ENCODE measurements around the gene C14orf93.
A peak's percentile ranks its signal among the peaks of the same experiment; 100 is the strongest.

Gene C14orf93

DNA sequence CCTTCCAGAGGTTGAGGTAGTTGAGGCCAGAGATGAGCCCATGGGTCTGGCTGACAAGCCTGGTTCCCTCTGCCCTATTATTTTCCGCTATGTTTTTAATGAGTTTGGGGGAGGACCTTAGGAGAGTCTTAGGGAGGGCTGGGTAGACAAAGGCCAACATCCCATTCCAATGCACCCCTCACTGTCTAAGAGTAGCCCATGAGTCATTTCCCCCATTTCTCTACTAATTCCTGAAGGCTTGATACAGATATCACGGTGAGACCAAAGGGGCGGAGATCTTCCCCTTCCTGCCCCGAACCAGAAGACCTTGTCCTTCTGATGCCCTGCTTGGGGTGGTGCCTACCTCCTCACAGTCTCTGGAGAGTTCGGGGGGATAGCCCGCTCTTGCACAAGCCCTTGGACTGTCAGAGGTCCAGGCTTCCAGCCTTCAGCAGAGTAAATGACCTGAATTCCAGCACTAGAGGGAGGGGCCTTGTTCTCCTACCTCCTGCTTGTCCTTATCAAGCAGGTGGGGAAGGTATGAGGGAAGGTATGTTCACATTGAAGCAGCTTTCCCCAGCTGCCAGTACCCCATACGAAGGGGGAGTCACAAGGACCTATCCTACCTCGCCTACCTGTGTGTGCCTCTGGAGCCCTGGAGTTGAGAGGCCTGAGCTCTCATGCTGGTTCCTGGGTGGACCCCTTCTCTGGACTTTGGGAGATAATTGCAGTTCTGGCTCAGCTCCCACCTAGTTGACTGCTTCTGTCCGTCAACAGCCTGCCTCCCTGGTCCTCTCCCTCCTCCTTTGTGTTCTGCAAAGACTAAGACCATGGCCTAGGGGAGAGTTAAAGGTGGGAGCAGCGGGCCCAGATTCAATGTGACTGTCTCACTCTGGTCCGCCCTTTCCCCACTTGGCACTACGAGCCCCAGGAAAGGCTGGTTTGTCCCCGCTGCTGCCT, 35.7 kb upstream of the C14orf93 start:
- DNase-seq (ENCODE audit: low read depth), result no peak

DNA sequence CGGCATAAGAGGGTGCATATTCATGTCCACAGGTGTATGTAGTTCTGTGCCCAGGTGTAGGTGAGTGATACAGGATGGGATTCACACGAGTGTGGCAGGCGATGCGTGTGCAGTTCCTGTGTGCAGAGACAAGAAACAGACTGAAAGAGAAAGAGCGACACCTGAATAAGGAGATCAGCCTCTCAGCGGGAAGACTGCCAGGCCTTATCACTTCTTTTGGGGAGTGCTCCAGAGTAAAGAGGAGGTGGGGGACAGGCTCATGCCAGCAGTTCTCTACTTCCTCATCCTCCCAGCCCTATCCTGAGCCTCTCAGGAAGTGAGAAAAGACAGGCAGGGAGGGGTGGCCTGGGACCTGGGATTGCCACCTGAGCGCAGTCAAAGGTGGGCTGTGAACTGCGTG, 34.9 kb upstream of the C14orf93 start:
- DNase-seq (ENCODE audit: low read depth), result no peak

DNA sequence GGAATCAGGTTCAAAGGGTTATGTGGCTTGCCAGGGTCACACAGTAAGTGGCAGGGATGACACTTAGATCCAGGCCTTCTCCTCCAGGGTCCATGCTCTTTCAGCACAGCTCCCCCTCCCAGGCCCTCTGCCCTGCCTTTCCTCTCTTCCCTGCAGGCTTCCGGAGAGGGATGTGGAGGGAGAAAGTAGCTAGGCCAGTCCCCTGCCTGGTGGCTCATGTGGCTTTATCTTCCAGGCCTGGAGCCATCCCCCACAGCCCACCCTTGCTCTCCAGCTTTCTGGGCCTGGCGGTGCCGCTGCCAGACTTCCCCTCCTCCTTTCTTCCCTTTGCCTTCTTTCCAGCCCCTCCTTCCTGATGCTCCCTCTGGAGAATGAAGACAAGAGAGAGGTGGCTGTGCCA, 33.8 kb upstream of the C14orf93 start:
- no peak for DNase-seq (ENCODE audit: low read depth)

DNA sequence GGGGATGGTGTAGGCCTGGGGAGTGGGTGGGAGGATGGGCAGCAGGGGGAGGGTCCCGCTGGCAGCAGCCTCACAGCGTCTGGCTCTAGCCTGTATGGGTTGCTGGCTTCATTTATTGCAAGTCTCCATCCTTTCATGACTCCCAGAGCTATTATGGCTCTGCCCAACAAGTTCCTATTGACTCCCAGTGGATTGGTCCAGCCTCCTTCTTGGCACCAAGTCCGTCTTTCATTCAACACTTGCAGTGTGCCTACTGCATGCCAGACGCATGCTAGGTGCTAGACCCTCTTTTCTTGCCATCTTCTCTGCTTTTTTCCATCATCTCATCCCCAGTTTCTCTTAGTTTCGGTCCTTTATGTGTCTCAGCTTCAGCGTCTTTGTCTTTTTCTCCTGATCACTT, 33.2 kb upstream of the C14orf93 start:
- DNase-seq (ENCODE audit: low read depth), result no peak

DNA sequence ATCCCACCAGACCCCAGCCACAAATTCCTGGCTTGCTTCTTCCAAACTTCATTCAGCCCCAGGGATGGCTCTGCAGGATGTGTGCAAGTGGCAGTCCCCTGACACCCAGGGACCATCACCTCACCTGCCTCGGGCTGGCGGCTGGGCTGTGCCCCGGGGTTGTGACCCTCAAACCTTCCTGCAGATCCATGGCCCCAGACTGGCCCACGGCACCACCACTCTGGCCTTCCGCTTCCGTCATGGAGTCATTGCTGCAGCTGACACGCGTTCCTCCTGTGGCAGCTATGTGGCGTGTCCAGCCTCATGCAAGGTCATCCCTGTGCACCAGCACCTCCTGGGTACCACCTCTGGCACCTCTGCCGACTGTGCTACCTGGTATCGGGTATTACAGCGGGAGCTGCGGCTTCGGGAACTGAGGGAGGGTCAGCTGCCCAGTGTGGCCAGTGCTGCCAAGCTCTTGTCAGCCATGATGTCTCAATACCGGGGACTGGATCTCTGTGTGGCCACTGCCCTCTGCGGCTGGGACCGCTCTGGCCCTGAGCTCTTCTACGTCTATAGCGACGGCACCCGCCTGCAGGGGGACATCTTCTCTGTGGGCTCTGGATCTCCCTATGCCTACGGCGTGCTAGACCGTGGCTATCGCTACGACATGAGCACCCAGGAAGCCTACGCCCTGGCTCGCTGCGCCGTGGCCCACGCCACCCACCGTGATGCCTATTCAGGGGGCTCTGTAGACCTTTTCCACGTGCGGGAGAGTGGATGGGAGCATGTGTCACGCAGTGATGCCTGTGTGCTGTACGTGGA, 32.4 kb upstream of the C14orf93 start, which contains the start of gene PSMB11:
Gene PSMB11, plus strand, starts transcription at position 51 of the 804 bp plus-strand sequence. Its CDS starts 14 bp downstream, at position 65.
- no peak for DNase-seq (ENCODE audit: low read depth)

DNA sequence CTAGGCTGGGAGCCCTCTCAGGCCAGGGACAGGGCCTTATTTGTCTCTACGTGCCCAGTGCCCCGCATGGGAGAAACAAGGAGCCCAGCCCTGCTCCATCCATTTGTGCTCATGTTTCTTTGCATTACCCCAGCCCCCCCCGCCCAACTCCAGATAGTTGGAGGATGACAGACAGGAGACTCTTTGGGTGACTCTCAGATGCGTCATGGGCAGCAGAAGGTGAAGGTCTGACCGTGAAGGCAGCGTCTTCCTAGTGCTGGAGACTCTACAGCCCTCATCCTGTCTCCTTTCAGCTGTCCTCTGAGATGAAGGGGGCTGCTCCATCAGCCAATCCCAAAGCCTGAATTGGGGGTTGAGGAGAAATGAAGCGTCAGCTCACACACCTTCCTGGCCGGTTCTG, 31.8 kb upstream of the C14orf93 start:
- no peak for DNase-seq (ENCODE audit: low read depth)

DNA sequence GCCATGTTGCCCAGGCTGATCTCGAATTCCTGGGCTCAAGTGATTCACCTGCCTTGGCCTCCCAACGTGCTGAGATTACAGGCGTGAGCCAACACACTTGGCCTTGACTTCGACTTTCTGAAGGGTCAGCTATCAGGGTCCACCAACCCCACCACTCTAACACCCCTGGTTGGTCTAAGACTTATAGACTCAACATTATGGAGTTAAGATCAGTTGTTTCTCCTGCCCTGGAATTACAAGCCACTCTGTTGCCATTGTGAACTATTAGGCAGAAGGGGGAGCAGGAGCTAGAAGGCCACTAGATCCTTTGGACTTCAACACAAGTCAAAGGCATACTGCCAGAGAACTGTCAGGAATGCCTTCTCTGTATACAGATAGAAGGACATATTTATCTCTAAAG, 30.2 kb upstream of the C14orf93 start:
- no peak for DNase-seq (ENCODE audit: low read depth)

DNA sequence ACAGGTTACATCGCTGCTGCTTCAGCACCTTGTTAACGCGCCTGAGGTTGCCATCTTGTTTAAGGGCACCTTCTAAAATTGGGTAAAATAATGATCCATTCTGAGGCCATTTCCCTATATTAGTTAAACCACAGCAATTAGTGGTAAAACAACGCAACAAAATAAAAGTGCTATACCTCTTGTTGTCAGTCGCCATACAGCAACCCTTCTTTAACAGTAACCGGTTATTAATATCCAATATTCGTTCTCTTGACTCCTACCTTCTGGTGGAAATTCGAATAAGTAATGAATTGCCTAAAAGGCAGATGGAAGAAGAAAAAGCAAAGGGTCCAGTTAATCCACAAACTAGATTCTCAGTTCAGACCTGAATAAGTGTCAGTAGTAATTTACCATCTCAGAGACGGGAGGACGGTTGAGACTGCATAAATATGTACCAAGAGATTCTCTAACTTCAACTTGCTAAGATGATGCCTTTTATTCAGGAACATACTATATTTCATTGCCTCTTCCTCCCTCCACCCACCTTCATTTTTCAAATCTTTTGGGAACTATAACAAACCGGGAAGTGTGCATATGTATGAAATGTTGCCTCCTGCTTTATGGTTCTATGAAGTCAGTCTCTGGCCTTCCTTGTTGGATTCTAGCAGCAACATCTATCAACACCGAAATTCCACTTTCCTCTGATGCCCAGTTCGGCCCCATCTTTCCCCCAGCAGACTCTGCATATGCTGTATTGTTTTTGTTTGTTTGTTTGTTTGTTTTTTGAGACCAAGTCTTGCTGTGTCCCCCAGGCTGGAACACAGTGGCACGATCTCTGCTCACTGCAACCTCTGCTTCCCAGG, 25.6 kb upstream of the C14orf93 start:
- no peak for DNase-seq (ENCODE audit: low read depth)

DNA sequence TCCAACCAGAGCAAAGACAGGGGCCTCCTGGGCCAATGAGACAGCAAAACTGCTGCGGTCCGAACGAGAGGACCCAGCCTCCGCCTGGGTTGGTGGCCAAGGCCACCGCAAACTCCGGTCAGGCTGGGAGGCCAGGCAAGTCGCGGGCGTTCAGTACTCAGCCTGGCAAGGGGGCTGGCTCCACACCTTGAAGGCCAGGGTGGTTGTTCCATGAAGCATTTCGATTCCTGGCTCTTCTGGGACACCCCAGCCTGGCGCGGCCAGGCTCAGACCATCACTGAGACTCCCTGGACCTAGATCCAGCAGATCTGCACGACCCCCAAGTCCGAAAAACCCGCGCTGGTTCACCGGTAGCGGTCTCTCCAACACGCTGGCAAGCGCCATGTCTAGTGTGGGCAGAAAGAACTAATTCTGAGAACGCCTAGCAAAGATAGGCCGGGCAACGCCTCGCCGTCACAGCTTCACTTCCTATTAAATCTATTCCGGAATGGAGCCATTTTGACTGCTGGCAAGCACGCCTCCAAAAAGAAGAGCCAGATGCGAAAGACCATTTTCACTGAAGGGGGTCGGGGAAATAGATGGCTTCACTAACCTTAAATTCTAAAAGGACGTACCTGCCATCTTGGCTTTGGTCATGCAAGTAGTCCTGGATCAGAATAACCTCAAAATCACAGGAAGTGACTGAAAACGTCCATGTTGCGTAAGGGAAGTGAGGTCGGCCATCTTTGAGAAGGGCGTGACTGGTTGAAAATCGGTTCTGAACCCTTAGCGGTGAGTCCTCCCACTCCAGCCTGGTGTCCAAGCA, 24.8 kb upstream of the C14orf93 start, which contains the start of gene PSMB5:
Gene PSMB5, minus strand, starts transcription at position 403 of the 805 bp plus-strand sequence. Its CDS starts 19 bp downstream, at position 384.
- peak; percentile 76 for DNase-seq (ENCODE audit: low read depth)

DNA sequence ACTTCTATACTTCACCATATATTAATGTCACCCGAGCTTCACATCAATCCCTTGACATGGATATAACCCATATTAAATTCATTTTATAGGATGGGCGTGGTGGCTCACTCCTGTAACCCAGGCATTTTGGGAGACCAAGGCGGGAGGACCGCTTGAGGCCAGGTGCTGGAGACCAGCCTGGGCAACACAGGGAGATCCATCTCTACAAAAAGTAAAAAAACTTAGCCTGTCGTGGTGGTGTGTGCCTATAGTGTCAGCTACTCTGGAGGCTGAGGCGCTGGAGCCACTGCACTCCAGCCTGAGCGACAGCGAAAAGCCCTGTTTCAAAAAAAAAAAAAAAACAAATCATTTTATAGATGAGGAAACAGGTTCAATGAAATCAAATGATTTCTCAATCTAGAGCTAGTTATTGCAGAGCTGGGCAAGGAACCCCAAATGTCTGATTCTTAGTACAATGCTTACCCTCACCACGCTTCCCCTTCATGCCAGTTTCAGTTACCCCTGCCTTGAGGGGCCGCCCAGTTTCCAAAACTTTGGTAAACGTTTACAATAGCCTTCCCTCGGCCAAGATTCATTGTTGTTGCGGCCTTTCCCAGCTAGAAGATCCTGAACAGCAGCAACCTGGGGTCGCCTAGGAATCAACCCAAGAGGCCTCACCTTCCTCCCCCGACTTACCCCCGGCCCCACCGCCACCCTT, 24.0 kb upstream of the C14orf93 start:
- DNase-seq (ENCODE audit: low read depth), result no peak

DNA sequence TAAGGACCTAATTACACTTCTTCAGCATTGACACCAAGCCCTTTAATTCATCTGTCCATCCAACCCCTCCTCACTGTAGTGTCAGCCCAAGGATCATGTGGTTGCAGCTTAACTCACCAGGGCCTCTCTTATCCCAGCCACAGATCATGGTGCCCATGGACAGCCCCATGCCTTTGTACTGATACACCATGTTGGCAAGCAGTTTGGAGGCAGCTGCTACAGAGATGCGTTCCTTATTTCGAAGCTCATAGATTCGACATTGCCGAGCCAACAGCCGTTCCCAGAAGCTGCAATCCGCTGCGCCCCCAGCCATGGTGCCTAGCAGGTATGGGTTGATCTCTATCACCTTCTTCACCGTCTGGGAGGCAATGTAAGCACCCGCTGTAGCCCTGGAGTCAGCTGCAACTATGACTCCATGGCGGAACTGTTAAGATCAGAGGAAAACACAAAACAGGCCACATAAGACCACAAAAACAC, 23.3 kb upstream of the C14orf93 start:
- DNase-seq (ENCODE audit: low read depth), result no peak

DNA sequence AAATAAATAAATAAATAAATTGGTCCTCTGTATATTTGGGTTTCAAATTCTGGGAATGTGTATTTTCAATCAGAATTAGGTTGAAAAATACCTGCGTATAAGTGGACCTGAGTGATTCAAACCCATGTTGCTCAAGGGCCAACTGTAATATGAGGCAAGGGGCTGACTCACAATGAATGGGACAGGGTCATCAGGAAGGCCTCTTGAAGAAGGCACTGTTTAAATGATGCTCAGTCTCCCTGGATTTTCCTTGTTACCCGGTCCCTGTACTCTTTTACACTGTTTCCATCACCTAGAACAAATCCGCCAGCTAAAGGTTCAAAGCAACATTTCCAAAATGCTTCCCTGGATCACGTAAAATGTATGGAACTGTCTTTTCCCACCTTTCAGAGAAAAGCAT, 21.0 kb upstream of the C14orf93 start:
- DNase-seq (ENCODE audit: low read depth), result no peak

DNA sequence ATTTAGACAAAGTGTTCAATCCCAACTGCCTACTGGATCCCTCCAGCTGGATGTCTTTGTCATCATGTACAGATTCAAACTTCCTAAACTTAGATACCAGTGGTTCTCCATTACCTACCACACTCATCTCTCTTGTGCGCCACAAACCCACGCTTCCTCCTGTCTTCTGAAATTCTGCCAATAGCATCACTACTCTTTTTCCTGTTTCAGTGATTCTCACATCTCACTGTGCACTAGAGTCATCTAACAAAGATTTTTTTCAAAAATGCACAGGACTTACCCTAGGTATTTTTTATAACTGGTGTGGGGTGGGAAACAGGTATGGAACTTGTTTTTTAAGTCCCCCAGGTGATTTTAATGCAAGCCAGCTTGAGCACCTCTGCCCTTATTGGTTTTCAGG, 18.9 kb upstream of the C14orf93 start:
- DNase-seq (ENCODE audit: low read depth), result no peak

DNA sequence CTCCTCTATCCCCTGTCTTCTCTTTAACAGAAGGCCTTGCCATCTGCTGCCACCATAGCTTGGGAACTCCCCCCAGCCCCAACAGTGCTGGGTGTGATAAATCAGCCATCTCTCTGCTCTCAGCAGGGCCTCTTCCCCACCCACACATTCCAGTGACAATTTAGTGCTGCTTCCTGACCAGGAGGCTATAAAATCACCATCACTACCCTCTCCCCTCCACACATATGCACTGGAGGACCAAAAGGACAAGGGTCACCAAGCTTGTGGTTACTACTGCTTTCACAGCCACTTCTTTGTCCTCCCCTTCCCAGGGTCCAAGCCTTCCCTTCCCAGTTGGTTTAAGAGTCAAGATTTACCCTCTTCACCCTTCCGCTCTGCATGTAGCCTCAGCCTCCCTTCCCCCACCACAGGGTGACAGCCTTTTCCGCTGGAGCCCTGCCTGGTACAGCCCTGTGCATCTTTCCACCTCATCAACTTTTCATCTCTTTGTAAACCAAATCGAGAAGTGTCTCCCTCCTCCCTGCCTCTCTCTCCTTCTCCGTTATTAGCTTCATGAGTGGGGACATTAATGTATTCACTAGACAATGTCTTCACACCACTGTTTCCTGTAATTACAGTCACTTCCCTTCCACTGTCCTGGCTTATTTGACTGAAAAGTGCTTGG, 15.3 kb upstream of the C14orf93 start:
- no peak for DNase-seq (ENCODE audit: low read depth)

DNA sequence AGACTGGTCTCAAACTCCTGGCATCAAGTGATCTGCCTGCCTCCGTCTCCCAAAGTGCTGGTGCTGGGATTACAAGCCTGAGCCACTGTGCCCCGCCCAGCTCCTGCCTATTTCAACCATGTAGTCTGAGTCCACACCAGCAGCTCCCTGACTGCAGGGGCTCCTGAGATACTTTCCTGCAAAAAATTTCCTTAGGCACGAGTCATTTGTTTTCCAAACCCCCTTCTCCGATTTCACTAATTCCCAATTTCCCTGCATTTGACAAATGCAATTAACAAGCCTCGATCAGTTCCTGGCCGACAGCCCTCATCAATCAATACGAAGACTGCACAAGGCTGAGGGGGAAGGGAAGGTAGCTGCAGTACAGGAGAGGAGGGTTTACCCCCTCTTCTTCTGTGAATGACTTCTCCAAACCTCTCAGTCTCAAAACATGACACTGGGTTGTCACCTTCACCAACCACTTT, 14.7 kb upstream of the C14orf93 start:
- DNase-seq (ENCODE audit: low read depth), result no peak

DNA sequence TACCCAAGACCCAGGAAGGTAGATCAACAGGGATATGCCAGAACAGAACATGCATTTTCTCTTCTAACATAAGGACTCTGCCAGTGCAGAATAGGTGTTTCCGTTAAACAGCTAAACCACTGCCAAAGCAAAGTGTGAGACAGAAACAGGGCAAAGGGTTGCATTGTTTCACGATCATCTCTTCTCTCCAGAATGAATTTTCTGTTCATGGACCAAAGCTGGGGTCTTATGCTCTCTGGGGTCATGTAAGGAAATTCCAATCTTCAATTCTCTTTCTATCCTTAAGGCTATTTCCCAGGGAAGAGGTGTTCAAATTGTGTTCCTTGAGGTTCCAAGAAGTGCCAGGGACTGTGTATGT, 13.8 kb upstream of the C14orf93 start:
- no peak for DNase-seq (ENCODE audit: low read depth)

DNA sequence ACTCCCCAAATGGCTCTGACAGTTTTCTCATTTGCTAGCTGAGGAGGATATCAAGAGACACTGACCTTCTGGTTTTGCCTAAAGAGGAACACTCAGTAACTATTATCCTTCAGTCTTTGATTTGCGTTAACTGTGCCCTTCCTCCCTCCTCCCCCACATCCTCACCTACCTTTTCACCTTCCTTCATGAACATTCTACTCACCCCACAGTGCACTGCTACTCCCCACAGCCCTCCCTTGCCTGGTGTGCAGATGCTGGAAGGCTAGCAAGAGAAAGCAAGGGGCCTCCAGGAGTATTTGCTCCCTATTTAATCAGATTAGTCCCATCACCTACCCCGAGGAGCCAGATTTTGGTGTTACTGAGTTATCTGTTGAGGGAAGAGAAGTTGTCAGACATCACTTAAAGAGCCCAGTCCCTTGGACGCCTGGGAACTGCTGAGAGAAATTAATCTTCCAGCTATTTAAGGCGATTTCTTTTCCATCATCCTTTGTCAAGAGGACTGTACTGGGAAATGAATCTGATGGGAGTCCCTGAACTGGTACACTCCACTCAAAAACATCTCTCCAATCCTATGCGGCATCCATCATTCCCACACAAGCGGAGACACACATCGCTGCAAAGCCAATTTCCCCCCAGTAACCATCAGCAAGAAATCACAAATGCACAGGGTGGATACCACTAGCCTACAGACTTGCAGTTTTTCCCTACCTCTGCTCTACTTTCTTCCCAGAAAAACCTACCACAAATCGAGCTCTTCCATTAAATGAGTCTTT, 13.3 kb upstream of the C14orf93 start:
- DNase-seq (ENCODE audit: low read depth), result no peak

DNA sequence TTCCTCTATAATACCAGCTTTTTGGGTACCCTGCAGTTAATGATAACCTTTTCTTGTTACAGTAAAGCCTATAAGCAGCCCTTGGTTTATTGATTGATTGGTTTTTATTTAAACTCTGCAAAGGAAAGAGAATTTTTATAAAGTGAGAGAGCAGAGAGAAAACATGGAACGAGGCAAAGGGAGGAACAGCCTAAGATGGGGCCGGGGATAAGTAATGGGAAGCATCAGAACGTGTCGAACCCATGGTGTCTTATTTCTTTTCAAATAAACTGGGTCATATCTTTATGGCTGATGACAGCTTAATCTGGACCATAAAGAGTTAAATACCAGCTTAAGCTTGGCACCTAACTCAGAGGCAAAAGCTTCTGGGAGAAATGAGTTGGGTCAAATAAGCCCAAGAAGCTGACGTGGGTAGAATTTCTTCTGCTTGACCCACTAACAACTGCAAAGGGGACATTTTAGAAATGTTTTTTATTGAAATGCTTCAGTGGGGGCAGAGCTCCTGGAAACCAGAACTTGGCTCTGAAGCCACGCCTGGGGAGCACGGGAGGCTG, 12.0 kb upstream of the C14orf93 start:
- no peak for DNase-seq (ENCODE audit: low read depth)

DNA sequence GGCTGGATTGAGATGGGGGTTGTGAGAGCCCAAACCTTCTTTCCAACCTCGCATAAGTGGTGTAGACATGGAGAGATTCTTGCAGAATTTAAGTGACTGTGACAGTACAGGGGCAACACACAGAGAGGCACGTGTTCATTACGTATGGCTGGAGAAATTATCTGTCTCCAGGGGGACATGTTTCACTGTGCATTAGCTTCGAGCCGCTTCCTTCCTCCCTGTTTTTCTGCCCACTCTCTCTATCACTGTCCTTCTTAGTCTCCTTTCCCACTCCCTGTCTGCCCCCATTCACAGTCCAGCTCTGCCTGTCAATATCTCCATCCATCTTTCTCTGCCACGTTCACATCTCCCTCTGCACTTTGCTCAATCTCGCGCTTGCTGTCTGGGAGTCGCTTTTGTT, 11.5 kb upstream of the C14orf93 start:
- no peak for DNase-seq (ENCODE audit: low read depth)
